ENCODE measurements around the gene MYADML2.

DNA sequence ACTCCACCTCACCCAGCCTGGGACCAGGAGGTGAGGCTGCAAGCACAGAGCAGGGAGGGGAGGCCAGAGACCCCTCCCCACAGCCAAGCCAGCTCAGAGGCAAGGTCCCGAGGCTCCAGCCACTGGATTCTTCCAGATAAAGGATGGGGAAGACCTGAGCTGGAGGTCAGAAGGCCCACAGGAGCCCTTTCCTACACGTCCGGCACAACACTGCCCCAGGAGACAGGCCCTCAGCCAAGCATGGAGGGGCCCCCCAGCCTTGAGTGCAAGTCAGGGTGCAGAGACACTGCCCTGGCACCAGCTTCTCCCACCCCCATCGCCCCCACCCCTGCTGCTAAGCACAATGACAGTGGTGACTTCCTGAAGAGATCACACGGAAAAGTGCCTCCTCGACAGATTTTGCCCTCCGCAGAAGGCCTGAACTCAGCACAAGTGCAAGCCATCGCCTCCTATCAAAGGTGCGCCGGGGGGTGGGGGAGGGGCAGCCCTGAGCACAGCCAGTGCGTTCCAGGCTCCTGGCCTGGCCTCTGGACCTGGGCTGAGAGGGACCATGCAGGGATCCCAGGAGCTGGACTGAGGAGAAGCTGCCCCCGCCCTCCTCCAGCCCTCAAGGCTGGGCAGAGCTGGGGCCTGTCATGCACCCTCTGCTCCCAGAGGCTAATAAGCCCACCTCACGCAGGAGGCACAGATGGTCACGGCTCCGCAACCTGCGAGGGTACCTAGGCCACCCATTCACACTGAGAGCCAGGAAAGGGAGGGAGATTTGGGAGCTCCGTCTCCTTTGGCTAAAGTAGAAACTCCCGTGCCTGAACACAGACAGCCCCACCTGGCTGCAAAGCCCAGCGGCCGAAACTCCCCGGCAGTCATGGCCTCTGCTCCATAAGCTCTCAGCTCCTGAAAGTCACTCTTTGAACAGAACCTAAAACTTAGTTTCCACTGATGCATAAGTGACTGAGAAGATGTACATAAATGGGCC lies 22.2 kb downstream of the MYADML2 start:
- TF ChIP-seq, protein P1, sequence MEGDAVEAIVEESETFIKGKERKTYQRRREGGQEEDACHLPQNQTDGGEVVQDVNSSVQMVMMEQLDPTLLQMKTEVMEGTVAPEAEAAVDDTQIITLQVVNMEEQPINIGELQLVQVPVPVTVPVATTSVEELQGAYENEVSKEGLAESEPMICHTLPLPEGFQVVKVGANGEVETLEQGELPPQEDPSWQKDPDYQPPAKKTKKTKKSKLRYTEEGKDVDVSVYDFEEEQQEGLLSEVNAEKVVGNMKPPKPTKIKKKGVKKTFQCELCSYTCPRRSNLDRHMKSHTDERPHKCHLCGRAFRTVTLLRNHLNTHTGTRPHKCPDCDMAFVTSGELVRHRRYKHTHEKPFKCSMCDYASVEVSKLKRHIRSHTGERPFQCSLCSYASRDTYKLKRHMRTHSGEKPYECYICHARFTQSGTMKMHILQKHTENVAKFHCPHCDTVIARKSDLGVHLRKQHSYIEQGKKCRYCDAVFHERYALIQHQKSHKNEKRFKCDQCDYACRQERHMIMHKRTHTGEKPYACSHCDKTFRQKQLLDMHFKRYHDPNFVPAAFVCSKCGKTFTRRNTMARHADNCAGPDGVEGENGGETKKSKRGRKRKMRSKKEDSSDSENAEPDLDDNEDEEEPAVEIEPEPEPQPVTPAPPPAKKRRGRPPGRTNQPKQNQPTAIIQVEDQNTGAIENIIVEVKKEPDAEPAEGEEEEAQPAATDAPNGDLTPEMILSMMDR (conservative IDR thresholded peaks at IDR 0.05): no peak
- no peak for TF ChIP-seq EZH2 (IDR thresholded peaks at IDR 0.05; ENCODE audit: low read depth)

Measured in PC-9 (cell line).